NT2/D1 (cell line): ENCODE measurements around the gene PSMC4.

Experiments
- DNase-seq: peaks from one replicate; pipeline ENCODE4 v3.0.0-alpha.2; 2011; ENCODE audit warnings: low read depth, low spot score
- H3K27me3 ChIP-seq: 2 replicates; pipeline ENCODE4 v1.6.0; 2011; ENCODE audit warnings: mild to moderate bottlenecking; ENCODE audit not compliant: insufficient read length, insufficient read depth
- H3K36me3 ChIP-seq: 2 replicates; pipeline ENCODE4 v1.6.1; 2011; ENCODE audit warnings: mild to moderate bottlenecking, low read length, mixed read lengths; ENCODE audit not compliant: insufficient read depth, insufficient read length
- H3K4me1 ChIP-seq: 2 replicates; pipeline ENCODE4 v1.5.1; 2011; ENCODE audit not compliant: insufficient read depth, insufficient read length
- H3K4me3 ChIP-seq: 2 replicates; pipeline ENCODE4 v1.5.1; 2011; ENCODE audit warnings: low read depth; ENCODE audit not compliant: insufficient read length
- H3K9ac ChIP-seq: 2 replicates; pipeline ENCODE4 v1.6.0; 2011; ENCODE audit warnings: low read depth; ENCODE audit not compliant: insufficient read length
- H3K9me3 ChIP-seq: 2 replicates; pipeline ENCODE4 v1.5.1; 2011; ENCODE audit warnings: mild to moderate bottlenecking, low read length; ENCODE audit not compliant: insufficient read depth
- SUZ12 ChIP-seq: IDR thresholded peaks from 2 replicates; pipeline ENCODE4 v1.6.1; 2011; ENCODE audit not compliant: insufficient read length, insufficient read depth; ENCODE audit errors: extremely low read depth
- YY1 ChIP-seq: IDR thresholded peaks from 2 replicates; pipeline ENCODE4 v1.6.1; 2011; ENCODE audit not compliant: insufficient read length, insufficient read depth
- ZNF274 ChIP-seq: IDR thresholded peaks from 2 replicates; pipeline ENCODE4 v1.6.1; 2011; ENCODE audit warnings: mild to moderate bottlenecking, low read depth, low read length

Gene PSMC4

DNA sequence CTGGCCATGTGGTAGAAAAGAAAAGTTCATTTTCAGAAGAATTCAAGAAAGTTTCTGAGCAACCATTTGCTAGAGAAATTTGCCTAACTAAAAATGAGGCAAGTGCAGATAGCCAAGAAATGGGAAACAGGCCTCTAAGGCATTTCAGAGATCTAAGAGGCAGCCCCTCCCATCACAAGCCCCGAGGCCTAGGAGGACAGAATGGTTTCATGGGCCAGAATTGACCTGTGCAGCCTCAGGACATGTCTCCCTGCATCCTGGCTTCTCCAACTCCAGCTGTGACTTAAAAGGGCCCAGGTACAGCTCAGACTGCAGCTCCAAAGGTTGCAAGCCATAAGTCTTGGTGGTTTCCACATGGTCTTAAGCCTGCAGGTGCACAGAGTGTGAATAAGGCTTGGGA, 22.6 kb downstream of the PSMC4 start:
- no peak for DNase-seq
- Histone ChIP-seq H3K9me3 (peaks cover 17% of the 10 kb centered on the region; the same call in 1 of the 2 replicates), H3K9ac (no peak overlapping the region), H3K4me1 (no peaks in the 10 kb centered on the region), H3K36me3 (peaks cover 3% of the 10 kb centered on the region), H3K4me3 (no peak overlapping the region), H3K27me3 (no peaks in the 10 kb centered on the region)
- TF ChIP-seq SUZ12, result no peak
- TF ChIP-seq ZNF274, result no peak
- no peak for TF ChIP-seq YY1

GRCh38 chr19:39994361-39994760, 23.4 kb downstream of the PSMC4 start:
- H3K9me3 ChIP-seq, result peaks cover 17% of the 10 kb centered on the region; the same call in 1 of the 2 replicates
- H3K27me3 ChIP-seq, result no peaks in the 10 kb centered on the region
- H3K4me3 ChIP-seq, result no peak overlapping the region
- H3K4me1 ChIP-seq, result no peaks in the 10 kb centered on the region
- no peak for DNase-seq
- H3K9ac ChIP-seq, result no peak overlapping the region
- H3K36me3 ChIP-seq, result peaks cover 3% of the 10 kb centered on the region
- TF ChIP-seq SUZ12, result no peak
- TF ChIP-seq YY1, result no peak
- TF ChIP-seq ZNF274, result no peak

DNA sequence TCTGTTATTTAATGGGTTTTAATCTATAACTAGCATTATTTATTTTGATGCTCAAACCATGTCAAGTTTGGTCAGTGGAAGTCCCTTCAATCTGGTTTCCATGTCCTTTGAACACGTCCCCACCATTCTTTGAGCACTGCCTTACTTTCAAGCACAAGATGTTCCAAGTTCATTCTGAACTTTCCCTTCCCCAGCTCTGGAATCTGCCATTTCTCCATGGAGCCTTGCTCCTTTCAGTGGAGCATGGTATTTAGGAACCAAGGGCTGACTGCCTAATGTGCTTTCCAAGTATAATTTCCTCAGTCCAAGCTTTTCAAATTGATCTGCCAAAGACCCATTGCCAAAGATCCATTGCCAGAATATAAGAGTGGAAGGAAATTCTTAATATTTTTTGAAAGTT, 24.8 kb downstream of the PSMC4 start:
- peaks cover 17% of the 10 kb centered on the region; the same call in 1 of the 2 replicates for H3K9me3 ChIP-seq
- no peak for DNase-seq
- TF ChIP-seq ZNF274 (no peak), SUZ12 (no peak), YY1 (no peak)
- peaks cover 7% of the 10 kb centered on the region for H3K36me3 ChIP-seq
- H3K9ac ChIP-seq, result no peak overlapping the region
- H3K4me3 ChIP-seq, result peak overlapping the region; percentile 96
- H3K4me1 ChIP-seq, result no peaks in the 10 kb centered on the region
- H3K27me3 ChIP-seq, result no peaks in the 10 kb centered on the region

GRCh38 chr19:39996218-39996810, 25.3 kb downstream of the PSMC4 start:
- no peak for DNase-seq
- TF ChIP-seq SUZ12, result no peak
- TF ChIP-seq ZNF274, result no peak
- H3K36me3 ChIP-seq, result peaks cover 7% of the 10 kb centered on the region
- H3K4me3 ChIP-seq, result peak overlapping the region; percentile 96
- peaks cover 17% of the 10 kb centered on the region; the same call in 1 of the 2 replicates for H3K9me3 ChIP-seq
- no peaks in the 10 kb centered on the region for H3K27me3 ChIP-seq
- peak overlapping the region; percentile 93 for H3K9ac ChIP-seq
- H3K4me1 ChIP-seq, result no peaks in the 10 kb centered on the region

- Histone ChIP-seq H3K4me3 (peak within 1 kb of the TSS; percentile 96), H3K36me3 (peaks cover 7% of the 10 kb centered on the region), H3K9ac (peak within 1 kb of the TSS; percentile 93), H3K4me1 (no peaks in the 10 kb centered on the region), H3K9me3 (peaks cover 17% of the 10 kb centered on the region; the same call in 1 of the 2 replicates), H3K27me3 (no peaks in the 10 kb centered on the region)
- DNase-seq, result peak; percentile 35
- TF ChIP-seq YY1 (no peak), ZNF274 (no peak), SUZ12 (no peak)
Measured at GRCh38 chr19:39996811-39997637, 26.1 kb downstream of the PSMC4 start, which contains the start of gene ZNF546. TSS of gene ZNF546 (plus strand) at chr19:39997060. CDS start at chr19:39998327, 1,267 bp downstream.

GRCh38 chr19:39997638-39998216, 26.8 kb downstream of the PSMC4 start:
- DNase-seq, result no peak
- H3K9me3 ChIP-seq, result peaks cover 17% of the 10 kb centered on the region; the same call in 1 of the 2 replicates
- H3K27me3 ChIP-seq, result no peaks in the 10 kb centered on the region
- H3K36me3 ChIP-seq, result peaks cover 7% of the 10 kb centered on the region
- H3K4me3 ChIP-seq, result peak overlapping the region; percentile 96
- no peaks in the 10 kb centered on the region for H3K4me1 ChIP-seq
- no peak for TF ChIP-seq ZNF274
- H3K9ac ChIP-seq, result peak overlapping the region; percentile 93

- H3K36me3 ChIP-seq, result peaks cover 7% of the 10 kb centered on the region
- no peak for DNase-seq
- no peaks in the 10 kb centered on the region for H3K27me3 ChIP-seq
- H3K4me1 ChIP-seq, result no peaks in the 10 kb centered on the region
- H3K9me3 ChIP-seq, result peaks cover 14% of the 10 kb centered on the region; the same call in 1 of the 2 replicates
- no peak overlapping the region for H3K4me3 ChIP-seq
- no peak overlapping the region for H3K9ac ChIP-seq
- TF ChIP-seq ZNF274, result no peak
- no peak for TF ChIP-seq SUZ12
- no peak for TF ChIP-seq YY1
Measured at GRCh38 chr19:39998501-39998900, 27.5 kb downstream of the PSMC4 start.
